Thyroid gland (tissue), 4 donors: ENCODE measurements around the gene SECISBP2L.

Source experiments
- CTCF ChIP-seq, 6 experiments: fragments of 200-600 bp in 3 of 6; fragments of 450-650 bp in 3 of 6; sonication (generic) in 3 of 6; IDR thresholded peaks; one replicate each; pipeline ENCODE4 v1.5.1; 2016 to 2019; ENCODE audit warnings: antibody characterized with exemption in 6 of 6, mild to moderate bottlenecking in 2 of 6, inconsistent platforms in 1 of 6, moderate library complexity in 1 of 6
- POLR2A ChIP-seq, 2 donors: fragments of 450-650 bp; IDR thresholded peaks; one replicate each; pipeline ENCODE4 v1.6.1; 2017; ENCODE audit warnings: antibody characterized with exemption in 2 of 2, mild to moderate bottlenecking in 2 of 2, moderate library complexity in 1 of 2

GRCh38 chr15:48946074-48946839 lies 100.0 kb downstream of the SECISBP2L start:
- TF ChIP-seq CTCF (IDR thresholded peaks at IDR 0.05) (no peak), POLR2A (IDR thresholded peaks at IDR 0.05) (no peak)
